Erythroblast (primary cell): ENCODE measurements around the gene RNF112.

ENCODE experiments used
- DNase-seq, 2 experiments: peaks; one replicate each; lab custom pipeline; 2025; lab: John Stamatoyannopoulos, UW
- GATA1 ChIP-seq: IDR thresholded peaks from 2 replicates; pipeline ENCODE4 v1.6.1; 2011; ENCODE audit warnings: low read depth, mild to moderate bottlenecking, control low read depth, low read length, moderate library complexity
- POLR2A ChIP-seq: IDR thresholded peaks from 2 replicates; pipeline ENCODE4 v1.6.1; 2011; ENCODE audit warnings: mild to moderate bottlenecking, low read length

The RNF112 gene

DNA sequence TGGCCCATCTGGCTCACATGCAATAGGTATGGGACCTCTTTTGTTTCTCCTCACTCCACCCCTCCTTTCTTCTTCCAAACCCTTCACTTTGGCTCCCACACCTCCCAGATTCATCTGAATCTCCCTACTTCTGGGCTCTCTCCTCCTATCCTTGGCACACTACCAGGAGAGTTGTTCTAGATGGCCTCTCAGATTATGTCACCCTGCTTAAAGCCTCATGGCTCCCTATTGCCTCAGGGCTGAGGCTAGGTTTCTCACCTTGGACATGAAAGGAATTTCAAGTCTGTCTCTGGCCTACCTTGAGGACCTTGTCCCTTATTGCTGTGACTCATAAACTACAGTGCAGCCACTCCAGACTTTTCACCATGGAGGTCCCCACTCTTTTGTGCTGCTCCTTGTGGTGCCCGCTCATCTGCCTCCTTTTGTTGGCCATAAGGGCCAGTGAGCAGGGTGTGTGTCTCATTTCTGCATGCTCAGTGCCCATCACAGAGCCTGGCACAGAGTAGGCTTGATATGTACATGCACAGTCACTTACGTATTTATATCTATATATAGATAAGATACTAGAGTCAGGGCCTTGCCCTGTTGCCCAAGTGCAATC, 23.0 kb upstream of the RNF112 start:
- DNase-seq: peak in 1 of 2 experiments; percentile 53
- TF ChIP-seq GATA1: no peak
- no peak for TF ChIP-seq POLR2A

DNA sequence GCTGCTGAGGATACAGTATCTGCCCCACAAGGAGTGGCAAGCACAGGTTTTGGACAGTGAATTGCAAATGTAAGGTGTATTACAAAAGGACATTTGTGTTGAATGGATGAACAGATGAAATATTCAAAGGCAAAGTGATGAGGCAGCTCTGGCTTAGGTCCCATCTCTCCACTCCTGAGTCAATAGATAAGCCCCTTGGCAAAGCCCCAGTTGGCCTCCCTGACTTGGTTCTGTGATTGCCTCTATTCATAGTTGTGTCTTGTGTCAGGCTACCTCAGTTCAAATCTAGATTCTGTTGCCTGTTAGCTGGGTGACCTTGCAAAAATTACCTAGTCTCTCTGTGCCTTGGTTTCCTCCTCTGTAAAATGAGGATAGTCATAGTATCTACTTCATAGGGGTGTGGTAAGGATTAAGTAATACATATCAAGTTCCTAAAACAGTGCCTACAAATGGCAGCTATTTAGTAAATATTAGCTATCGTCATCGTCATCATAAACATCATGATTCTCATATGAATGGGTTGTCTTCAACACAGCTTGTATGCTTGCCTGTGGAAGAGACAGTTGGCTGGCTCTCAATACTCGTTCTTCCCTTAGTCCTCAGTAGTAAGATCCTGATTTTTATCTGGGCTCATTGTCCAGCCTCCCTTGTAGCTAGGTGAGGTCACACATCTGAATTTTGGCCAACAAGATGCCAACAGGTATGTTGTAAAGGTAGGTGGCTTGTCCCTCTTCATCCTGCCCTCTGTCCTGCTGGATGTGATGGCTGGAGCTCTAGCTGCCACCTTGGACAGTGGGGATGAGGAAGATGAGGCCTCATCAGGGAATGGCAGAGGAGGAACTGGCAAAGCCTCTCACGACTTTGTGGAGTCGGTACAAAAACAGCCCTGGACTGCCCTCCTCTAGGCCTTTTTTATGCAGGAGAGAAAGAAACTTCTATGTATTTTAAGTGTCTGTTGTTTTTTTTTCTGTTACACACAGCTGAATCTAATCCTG, 21.9 kb upstream of the RNF112 start:
- no peak for TF ChIP-seq GATA1
- no peak for TF ChIP-seq POLR2A

DNA sequence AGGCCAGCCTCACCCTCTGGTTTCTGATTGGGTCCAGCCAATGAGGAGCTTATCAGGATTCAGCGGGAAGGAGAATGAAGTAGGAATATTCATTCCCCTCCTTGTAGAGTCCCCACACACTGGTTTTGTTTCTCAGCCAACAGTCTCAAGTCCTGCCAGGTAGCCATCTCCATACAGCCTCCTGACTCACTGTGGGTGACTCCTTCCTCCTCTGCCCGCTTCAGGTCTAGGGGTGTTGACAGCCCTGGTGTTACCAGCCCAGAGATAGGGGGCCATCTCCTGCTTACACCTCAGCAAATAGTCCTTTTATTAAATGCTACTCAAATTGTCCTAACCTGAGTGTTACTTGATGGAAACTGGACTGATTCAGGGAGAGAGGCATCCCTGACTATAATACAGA, 20.1 kb upstream of the RNF112 start:
- DNase-seq: no peak
- TF ChIP-seq GATA1 (no peak), POLR2A (no peak)

More for the DNA sequence above, 21.9 kb upstream of the RNF112 start:
- peak; percentile 80 for DNase-seq

DNA sequence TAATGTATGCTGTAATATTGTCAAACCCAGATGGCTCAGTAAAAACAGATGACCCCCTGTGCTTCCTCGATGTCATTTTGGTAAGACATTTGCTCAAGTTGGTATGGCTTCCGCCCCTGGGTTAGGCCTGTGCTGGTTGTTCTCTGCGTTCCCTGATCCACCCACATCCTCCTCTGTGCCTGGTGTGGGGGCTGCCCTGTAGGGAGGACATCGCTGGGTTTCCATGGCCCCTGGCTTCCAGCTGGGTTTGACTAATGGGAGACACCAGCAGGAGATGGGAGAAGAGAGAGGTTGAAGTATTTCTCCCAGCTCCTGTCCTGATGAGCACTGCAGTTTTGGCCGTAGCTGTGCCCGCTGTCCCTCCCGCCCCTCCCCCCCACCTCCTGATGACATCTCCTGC, 19.6 kb upstream of the RNF112 start:
- no peak for TF ChIP-seq POLR2A
- TF ChIP-seq GATA1: no peak
- no peak for DNase-seq

DNA sequence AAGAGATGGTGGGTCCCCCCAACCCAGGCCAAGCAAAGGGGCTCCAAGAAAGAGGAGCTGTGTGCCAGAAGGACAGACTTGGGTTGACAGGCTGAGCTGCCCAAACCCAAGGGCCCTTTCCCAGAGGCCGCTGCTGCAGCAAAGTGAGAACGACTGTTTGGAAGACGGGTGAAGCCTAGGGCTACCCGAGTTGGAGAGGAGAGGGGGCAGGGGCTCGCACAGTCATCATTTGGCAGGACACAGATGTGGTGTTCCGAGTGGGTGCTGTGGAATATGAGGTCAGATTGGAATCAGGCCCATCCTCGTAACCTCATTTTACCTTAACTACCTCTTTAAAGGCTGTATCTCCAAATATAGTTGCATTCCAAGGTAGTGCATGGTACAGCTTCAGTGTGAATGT, 18.7 kb upstream of the RNF112 start:
- TF ChIP-seq GATA1 (no peak), POLR2A (no peak)
- DNase-seq: no peak

DNA sequence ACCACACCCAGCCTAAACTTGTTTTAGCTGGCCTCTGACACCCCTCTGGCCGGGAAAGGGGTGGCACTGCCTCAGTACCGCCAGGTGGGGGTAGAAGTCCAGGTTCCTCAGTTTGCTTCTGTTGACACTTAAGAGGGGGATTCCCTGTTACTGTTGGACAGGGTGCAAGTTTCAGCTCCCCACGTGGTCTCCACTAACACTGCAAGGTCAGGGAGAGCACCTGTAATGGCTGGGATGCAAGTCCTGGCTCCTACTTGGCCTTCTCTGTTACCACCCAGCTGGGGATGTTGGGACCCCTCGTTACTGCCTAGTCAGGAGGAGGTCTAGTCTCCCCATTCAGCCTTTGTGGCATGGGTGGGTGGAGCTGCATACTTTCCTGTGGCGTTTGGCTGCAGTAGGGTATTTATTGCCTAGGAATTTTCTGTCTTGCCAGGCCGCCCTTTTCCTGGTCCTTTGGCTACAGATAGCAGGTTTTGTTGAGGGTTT, 13.4 kb upstream of the RNF112 start:
- DNase-seq: no peak
- no peak for TF ChIP-seq POLR2A
- no peak for TF ChIP-seq GATA1

DNA sequence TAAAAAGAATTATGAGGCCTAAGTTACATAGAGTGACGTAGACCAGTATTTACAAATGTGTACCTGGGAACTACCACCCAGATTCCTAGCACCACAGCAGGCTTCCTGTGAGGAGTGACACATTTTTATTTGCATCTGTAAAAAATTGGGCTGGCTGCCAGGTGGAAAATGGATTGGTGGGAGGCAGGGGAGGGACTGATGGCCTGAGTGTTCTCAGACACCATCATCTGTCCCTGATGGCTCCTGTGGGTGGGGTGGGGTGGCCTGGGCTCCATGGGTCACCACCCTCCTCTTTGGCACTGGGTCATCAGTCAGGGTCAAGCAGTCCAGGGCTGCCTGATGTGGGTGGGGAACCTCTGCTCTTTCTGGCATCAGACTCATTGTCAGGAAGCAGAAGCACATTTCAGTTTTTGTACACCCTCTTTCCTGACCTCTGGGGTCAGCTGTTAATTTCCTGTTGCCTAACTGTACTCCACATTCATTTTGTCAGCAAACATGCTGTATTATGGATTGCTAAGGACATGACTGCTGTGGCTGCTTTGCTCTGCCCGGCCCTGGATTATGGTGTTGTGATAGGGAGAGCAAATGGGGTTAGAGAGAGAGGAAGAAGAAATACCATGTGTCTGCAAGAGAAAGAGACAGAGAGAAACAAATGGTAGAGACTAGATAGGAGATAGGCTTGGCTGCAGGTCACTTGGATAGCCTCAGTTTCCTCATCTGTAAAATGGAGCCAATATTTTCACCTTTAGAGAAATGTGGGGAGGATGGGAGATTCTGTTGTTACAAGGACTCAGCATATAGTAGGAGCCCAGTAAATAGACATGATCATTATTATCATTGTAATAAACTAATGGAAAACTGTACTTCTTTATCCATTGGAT, 12.5 kb upstream of the RNF112 start:
- TF ChIP-seq GATA1: no peak
- DNase-seq: no peak

DNA sequence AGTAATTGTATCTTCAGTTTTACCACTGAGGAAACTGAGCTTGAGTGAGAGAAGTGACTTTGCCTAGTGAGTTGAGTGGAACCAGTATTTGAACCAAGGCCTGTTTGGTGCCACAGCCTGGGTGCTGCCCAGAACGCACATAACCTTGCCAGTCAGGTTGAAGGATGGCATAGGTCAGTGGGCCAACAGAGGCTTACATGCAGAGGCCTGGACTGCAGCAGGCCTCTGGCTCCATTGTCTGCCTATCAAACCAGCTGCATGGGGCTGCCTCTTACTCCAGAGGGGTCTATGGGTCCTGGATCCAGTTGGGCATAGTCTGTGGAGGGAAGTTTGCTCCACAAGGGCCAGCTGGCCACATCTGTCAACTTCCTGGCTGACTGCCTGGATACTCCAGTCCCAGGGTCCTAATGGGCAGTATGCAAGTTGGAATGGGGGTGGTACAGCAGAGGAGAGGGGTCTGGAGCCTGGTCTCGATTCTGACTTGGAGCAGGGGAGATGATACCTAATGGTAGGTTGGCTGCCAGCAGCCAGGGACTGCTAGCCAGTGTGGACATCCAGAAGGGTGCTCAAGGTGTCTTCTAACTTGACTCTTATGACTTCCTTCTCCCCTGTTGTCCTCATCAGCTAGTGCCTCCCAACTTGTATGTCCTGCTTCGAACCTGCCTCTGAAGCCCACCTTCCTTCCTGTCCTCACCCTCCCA, 11.1 kb upstream of the RNF112 start:
- no peak for TF ChIP-seq GATA1
- no peak for TF ChIP-seq POLR2A
- DNase-seq: no peak

DNA sequence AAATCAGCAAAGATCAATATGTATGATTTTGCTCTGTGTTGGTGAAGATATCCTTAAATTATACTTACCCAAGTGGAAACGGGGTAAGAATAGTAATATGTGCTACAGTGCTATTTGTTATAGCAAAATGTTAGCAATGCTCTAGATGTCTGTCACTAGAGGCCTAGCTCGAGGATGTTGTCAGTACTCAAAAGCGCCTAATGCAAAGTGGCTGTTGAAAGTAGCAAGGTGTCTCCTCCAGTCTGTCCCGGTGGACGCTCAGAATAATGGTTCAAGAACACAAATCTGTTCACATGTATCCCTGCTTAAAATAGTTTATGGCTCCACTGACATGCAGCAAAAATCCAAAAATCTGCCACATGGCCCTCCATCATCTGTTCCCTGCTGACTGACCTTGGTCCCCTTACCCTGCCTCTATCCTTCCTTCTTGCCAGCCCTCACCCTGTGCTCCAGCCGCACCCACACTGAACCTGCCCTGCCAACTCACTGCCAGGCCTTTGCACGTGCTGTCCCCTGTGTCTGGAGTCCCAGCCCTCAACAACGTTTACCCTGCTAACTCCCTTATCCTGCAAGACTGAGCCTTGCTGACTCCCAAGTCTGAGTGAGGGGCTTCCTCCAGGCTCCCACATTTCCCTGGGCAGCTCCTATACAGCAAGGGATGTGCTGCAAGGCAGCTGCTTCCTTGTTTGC, 9.6 kb upstream of the RNF112 start:
- DNase-seq: no peak

DNA sequence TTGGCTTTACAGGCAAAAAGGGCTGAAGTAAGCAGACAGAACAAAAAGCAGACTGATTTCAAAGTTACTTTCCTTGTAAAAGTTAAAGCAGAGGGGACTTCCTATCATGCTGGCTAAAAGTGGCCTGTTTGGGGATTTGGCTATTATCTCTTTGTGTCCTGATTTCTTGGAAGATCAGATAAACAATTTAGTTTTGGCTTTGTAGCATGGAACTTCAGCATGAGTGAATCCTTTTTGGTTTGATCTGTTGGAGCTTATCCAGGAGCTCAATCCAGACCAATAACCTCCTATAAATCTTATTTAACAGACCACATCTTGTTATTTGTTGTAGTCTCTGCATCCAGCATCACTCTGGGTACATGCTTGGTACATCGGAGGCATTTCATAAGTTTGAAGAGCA, 8.9 kb upstream of the RNF112 start:
- no peak for DNase-seq
- TF ChIP-seq POLR2A (no peak), GATA1 (no peak)

More for the DNA sequence above, 9.6 kb upstream of the RNF112 start:
- no peak for TF ChIP-seq GATA1
- no peak for TF ChIP-seq POLR2A

DNA sequence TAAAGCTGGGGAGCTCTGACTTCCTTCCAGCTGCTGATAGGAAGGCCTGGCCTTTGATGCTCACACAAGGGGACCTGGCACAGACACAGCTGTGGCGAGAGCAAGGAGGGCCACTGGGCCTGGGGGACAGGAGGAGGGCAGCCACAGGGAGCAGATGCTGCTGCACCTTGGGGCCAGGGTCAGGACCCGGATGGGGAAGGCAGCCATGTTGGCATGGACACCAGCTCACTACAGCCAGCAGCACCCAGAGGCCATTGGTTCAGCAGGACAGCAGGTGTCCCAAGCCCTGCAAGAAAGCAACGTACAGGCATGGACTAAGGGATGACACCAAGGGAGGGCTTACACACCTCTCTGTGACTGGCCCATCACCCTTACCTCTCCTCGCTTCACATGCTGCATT, 8.0 kb upstream of the RNF112 start:
- DNase-seq: no peak
- TF ChIP-seq POLR2A: no peak
- no peak for TF ChIP-seq GATA1

DNA sequence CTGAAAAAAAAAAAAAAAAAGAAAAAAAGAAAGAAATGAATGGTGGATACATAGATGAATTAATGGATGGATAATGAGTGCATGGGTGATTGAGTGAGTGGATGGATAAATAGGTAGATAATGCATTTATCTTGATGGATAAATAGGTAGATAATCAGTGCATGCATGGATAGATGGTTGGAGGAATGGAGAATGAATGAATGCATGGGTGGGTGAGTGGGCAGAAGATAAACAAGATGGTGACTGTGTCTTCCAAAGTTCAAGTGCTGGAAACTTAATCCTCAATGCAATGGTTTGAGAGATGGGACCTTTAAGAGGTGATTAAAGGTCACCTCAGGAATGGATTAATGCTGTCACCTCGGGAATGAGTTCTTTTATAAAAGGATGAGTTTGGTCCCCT, 6.8 kb upstream of the RNF112 start:
- no peak for DNase-seq
- no peak for TF ChIP-seq GATA1
- TF ChIP-seq POLR2A: no peak

DNA sequence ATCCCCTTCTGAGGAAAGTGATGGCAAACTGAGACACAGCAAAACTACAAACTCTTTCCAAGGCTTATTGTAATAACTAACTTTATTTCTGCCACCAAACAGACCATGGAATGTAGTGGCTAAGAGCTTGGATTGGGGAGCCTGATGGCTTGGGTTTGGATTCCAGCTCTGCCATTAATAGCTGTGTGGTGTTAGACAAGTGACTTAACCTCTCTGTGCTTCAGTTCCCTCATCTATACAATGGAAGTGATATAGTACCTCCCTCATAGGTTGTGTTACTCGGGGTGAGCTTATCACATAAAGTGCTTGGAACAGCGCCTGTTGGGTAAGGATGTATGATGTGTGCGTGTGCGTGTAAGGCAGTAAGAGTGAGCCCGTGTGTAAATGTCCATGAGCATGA, 5.9 kb upstream of the RNF112 start:
- TF ChIP-seq GATA1 (no peak), POLR2A (no peak)
- DNase-seq: no peak
